ENCODE results near the gene CEBPA. TPM values are rescaled to one million over a fixed set of nuclear protein-coding genes. Genes with fewer than 3 reads are reported as not detected.

CEBPA gene
- total and polyA plus RNA-seq, 10 of the 15 experiments (the other 5 are each of a cell fraction or from before 2014, with no cell fraction given) = 0.04 to 0.36 (median 0.13) TPM; not detected in 4

GRCh38 chr19:33283589-33283988 lies 18.7 kb downstream of the CEBPA start (continued):
- no peak for TF ChIP-seq E4F1 (IDR thresholded peaks at IDR 0.05; ENCODE audit: borderline replicate concordance, partially characterized antibody)
- no peak for TF ChIP-seq IRF5 (IDR thresholded peaks at IDR 0.05; ENCODE audit: borderline replicate concordance)
- TF ChIP-seq RELB (IDR thresholded peaks at IDR 0.05; ENCODE audit: low read depth) = no peak

GRCh38 chr19:33282036-33282671 lies 20.2 kb downstream of the CEBPA start:
- no peak overlapping the region for H3K27ac ChIP-seq (ENCODE audit: control insufficient read depth, insufficient read depth)
- H4K20me1 ChIP-seq (ENCODE audit: control insufficient read depth, insufficient read depth) = no peaks in the 10 kb centered on the region
- H3K9me3 ChIP-seq (replicated peaks; ENCODE audit: control insufficient read depth, insufficient read depth, low read length) = no peaks in the 10 kb centered on the region
- ChIA-PET POLR2A (interaction anchor here (0.9 kb wide), 1 partner anchor 11 kb away, joined by 3 read pairs; no protein-coding TSS in a partner anchor), RAD21 (ENCODE audit: unreplicated experiment) (no interaction called here), CTCF (no interaction called here), SMC1A (ENCODE audit: uncharacterized antibody, unreplicated experiment) (interaction anchor here (2.2 kb wide), 1 partner anchor 15 kb away, joined by 8 read pairs; no protein-coding TSS in a partner anchor)
- intact Hi-C loops (cut with micrococcal nuclease; ENCODE audit: unreplicated experiment) = no loop called here
- no peak overlapping the region for H3K4me3 ChIP-seq
- BruUV-seq (replicated peaks) = no TSS peak
- H2AFZ ChIP-seq (ENCODE audit: control insufficient read depth, low read depth, low read length) = no peak overlapping the region
- ATAC-seq (no peak), FAIRE-seq (no peak), DNase-seq (ENCODE audit: low read depth, low spot score) (no peak)
- WGBS (ENCODE audit: insufficient coverage, insufficient replicate concordance, low lambda C conversion rate, missing lambda C conversion rate) = 38% methylated on average over 14 of the region's 14 CpGs
- peaks cover 18% of the 10 kb centered on the region for H3K4me1 ChIP-seq (ENCODE audit: control insufficient read depth, insufficient read depth, low read length)
- no peaks in the 10 kb centered on the region; a peak in 1 of 4 replicates for H3K27me3 ChIP-seq (replicated peaks in 1 of 2; ENCODE audit: control insufficient read depth in 2 of 2, insufficient read depth in 2 of 2, low read length in 1 of 2)
- H3K4me2 ChIP-seq (ENCODE audit: control insufficient read depth, insufficient read depth) = no peak overlapping the region
- TF ChIP-seq MEF2B (IDR thresholded peaks at IDR 0.05; ENCODE audit: partially characterized antibody, poor library complexity, severe bottlenecking) = no peak
- TF ChIP-seq HDAC2 (IDR thresholded peaks at IDR 0.05) = no peak
- no peak for TF ChIP-seq POLR2A (IDR thresholded peaks at IDR 0.05; ENCODE audit: low read depth, low read length)
- no peak for TF ChIP-seq BMI1 (IDR thresholded peaks at IDR 0.05; ENCODE audit: borderline replicate concordance)
- TF ChIP-seq POLR2AphosphoS2 (IDR thresholded peaks at IDR 0.05; ENCODE audit: low read depth, low read length) = no peak
- TF ChIP-seq SRF (IDR thresholded peaks at IDR 0.05; ENCODE audit: low read depth in 2 of 2, low read length in 2 of 2) = no peak
- no peak for TF ChIP-seq CEBPB (IDR thresholded peaks at IDR 0.05; ENCODE audit: borderline replicate concordance in 1 of 2, low read depth in 2 of 2, low read length in 2 of 2)
- TF ChIP-seq IRF5 (IDR thresholded peaks at IDR 0.05; ENCODE audit: borderline replicate concordance) = no peak
- TF ChIP-seq NR2F1 (conservative IDR thresholded peaks at IDR 0.05) = no peak
- in situ Hi-C loops (cut with MboI) = no loop called here
- H3K36me3 ChIP-seq (ENCODE audit: control insufficient read depth in 2 of 2, insufficient read depth in 2 of 2, low read length in 1 of 2) = no peaks in the 10 kb centered on the region
- H3K79me2 ChIP-seq (ENCODE audit: control insufficient read depth, insufficient read depth, low read length) = no peaks in the 10 kb centered on the region
- H3K9ac ChIP-seq (ENCODE audit: control insufficient read depth, insufficient read depth, low read length) = no peak overlapping the region

Data from GM12878 (cell line).